IPS-NIHi11 (cell line): Measurements from ENCODE around the gene CUX1.

Experiments
- DNase-seq: peaks from one replicate; pipeline ENCODE4 v3.0.0; 2012; ENCODE audit warnings: mixed read lengths, low spot score

Gene CUX1

DNA sequence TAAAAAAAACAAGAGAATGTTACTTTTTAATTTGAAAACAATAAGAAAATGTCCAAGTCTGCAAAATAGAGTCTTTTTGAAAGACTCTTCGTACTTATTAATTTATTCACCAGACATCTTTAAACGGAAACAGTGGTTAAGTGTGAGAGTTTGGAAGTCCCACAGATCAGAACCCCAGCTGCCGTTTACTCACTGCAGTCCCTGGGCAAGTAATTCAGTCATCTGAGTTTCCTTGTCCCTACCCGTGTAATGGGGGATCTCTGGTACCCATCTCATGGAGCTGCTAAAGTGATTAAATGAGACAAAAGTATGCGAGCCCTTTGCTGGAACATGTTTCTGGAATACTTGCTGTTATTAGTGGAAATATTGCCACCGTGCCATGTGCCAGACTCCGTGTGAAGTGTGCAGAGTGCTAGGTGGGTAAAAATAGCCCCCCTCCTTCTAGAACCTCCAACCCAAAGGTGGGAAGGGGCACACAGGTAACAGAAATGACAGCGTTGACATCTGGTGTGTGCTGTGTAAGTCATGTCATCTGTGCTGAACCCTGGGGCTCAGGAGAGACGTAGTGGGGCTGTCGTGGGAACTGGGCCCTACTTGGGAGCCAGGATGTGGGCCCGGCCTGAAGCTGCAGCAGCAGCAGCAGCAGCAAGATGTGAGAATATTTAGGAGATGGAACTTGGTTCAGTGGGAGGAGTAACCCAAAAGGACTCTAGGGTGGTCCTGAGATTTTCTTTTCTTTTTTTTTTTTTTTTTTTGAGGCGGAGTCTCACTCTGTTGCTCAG is 140.5 kb downstream of the CUX1 start:
- DNase-seq, result no peak

DNA sequence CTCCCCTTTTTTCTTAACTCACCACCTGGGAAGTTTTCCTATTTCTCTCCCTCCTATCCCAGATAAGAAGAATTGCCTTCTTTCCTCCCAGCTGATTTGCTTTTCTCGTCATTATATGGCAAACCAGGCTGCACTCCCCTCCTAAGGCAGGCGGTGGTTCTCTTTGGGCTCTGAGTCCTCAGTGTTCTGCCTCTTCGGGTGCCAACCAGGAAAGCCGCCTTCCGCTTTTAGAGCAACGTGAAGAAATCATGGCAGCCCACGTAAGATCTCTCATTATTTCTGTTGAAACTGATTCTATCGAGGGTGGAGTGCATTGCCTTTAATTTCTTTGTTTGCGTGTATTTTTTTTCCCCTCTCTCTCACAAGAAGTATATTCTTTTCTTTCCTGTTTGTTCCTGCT is 141.9 kb downstream of the CUX1 start:
- DNase-seq, result no peak

- DNase-seq, result no peak
Measured at GRCh38 chr7:101959829-101960228, 142.4 kb downstream of the CUX1 start.

GRCh38 chr7:101960323-101960722 is 142.9 kb downstream of the CUX1 start:
- DNase-seq, result no peak

GRCh38 chr7:101960985-101961708 is 143.7 kb downstream of the CUX1 start:
- no peak for DNase-seq

DNA sequence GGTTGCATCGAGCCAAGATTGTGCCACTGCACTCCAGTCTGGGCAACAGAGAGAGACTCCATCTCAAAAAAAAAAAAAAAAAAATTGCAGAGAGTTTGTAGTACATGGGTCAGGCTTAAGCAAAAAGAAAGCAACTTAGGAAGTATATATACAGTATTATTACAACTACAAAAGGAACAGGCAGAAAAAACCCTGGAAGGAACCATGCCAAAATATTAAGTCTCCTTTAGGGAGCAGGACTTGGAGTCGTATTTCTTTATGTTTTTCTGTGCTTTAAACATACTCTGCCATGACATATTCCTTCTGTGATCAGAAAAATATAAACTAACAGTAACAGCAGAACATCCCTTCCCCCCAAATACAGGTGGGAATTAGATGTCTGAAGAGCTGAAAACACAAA is 144.4 kb downstream of the CUX1 start:
- no peak for DNase-seq

- no peak for DNase-seq
Measured at GRCh38 chr7:101963693-101964092, 146.3 kb downstream of the CUX1 start.

- DNase-seq, result no peak
Measured at GRCh38 chr7:101964680-101965452, 147.4 kb downstream of the CUX1 start.

DNA sequence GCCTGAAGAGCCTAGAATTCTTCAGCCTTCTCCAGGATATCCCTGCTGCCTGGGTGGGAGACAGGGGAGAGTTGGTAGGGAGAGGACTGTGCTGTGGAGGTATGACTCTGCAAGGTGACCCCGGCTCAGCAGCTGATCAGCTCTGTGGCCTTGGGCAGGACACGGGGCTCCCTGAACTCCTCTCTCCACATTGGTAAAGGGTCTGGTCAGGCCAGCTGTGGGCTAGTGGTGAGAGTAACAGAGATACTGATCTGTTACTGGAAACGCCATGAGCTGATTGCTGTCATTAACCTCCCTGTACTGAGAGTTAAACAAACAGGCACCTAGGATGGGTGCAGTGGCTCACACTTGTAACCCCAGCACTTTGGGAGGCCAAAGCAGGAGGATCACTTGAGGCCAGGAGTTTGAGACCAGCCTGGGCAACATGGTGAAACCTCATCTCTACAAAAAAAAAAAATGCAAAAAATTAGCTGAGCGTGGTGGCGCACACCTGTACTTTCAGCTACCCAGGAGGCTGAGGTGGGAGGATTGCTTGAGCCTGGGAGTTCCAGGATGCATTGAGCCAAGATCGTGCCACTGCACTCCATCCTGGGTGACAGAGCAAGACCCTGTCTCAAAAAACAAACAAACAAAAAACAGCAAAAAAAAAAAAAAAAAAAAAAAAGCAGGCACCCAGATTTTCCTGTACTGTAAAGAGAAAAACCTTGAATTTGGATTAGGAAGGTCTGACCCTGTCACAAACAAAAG is 151.5 kb downstream of the CUX1 start:
- DNase-seq, result no peak

- DNase-seq, result no peak
Measured at GRCh38 chr7:101969997-101970585, 152.7 kb downstream of the CUX1 start.

GRCh38 chr7:101970801-101971200 is 153.4 kb downstream of the CUX1 start:
- no peak for DNase-seq

DNA sequence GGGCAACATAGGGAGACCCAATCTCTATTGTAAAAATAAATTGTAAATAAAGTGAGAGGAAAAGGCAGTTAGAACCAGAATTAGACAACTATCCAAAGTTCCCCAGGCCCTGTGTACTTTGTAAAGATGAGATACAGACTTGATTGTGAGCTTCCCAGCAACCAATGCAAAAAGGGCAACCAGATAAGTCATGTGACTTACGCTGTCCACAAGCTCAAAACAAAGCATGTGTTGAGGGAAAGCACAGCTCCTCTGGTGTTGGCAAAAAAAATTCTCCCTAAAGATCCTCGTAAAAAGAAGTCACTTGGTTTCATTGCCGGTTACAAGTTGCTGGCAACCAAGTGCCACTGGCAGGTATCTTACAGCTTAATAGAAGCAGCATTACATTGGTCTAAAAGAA is 154.0 kb downstream of the CUX1 start:
- no peak for DNase-seq

GRCh38 chr7:101972627-101973026 is 155.2 kb downstream of the CUX1 start:
- DNase-seq, result no peak

DNA sequence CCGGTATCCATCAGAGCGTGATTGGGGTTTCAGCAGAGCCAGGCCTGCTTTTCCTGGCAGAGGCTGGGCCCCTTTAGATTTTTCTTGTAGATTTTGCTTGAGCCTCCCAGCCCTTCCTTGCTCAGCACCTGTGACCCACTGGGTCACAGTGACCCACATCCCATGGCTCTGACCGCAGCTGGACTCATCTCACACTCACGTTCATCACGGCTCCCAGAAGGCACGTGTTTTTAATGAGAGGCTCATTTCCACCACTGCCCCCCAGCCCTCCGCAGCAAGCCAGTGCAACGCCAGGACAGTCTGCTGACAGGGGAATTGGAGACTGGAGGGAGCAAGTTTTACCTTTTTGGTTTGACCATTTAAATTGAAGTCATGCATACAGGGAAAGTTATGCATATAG is 155.7 kb downstream of the CUX1 start:
- DNase-seq, result no peak

DNA sequence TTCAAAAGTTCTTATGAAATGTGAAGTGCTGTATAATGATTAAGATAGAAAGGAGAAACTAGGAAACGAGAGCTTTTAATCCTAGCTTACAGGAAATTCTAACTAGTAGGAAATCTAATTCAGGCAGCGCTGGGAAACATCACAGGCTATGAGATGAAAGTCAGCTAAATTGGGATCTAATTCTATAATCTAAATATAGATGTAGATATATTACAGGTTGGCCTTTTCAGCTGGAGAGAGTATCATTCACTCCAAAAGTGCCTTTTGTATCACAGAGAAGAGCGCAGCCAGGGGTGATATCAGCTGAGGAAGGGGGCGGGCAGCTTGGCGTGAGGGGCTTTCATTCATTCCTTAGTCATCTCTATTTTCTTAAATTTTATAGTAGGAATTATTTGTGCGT is 157.0 kb downstream of the CUX1 start:
- DNase-seq, result no peak

- DNase-seq, result no peak
Measured at GRCh38 chr7:101975046-101975445, 157.6 kb downstream of the CUX1 start.

- no peak for DNase-seq
Measured at GRCh38 chr7:101976411-101976810, 159.0 kb downstream of the CUX1 start.

DNA sequence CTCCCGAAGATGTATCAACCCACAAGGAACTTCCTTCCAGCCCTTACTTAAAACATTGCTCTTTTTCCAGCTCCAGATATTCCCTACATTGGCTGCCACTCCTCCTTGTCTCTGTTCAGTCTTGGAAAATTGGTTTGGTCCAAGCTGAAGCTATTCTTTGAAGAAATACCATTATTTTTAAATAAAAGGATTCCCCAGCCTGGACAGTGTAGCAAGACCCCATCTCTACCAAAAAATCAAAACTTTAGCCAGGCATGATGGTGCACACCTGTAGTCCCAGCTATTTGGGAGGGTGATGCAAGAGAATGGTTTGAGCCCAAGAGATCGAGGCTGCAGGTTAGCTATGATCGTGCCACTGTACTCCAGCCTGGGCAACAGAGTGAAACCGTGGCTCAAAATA is 159.8 kb downstream of the CUX1 start:
- no peak for DNase-seq

- no peak for DNase-seq
Measured at GRCh38 chr7:101978683-101979082, 161.3 kb downstream of the CUX1 start.

GRCh38 chr7:101983147-101983811 is 165.9 kb downstream of the CUX1 start:
- no peak for DNase-seq
